ENCODE data around the gene APRT.

APRT gene, protein sequence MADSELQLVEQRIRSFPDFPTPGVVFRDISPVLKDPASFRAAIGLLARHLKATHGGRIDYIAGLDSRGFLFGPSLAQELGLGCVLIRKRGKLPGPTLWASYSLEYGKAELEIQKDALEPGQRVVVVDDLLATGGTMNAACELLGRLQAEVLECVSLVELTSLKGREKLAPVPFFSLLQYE

DNA sequence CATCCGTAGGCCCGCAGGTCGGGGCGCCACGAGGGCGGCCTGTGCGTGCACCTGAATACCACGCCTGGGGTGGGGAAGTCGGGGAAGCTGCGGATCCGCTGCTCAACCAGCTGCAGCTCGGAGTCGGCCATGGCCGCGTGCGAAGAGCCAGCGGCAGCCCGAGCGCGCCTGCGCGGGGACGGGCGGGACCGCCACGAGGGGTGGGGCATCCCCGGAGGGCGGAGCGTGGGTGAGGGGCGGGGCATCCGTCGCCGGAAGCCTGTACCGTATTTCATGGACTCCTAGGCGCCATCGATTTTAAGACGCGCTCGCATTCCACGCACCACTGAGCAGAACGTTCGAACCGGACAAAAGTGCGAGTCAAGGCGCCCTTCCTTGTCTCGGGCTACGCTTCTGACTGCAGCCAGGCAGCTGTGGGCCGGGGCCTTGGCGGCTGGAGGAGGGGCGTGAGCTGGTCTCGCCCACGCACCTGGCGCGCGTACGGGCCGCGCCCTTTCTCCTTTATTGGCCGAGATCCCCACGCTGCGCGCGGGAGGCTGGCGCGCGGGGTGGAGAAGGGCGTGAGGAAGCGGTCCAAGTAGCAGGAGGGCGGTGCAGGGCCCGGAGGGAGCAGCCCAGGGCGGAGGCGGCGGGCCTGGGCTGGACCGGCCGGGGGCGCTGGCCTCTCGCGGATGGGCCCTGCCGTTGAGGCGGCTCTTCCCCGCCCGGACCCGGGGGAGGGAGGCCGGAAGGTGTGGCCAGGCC, at the start of gene APRT:
APRT (minus strand) TSS at position 160 of the 744 bp plus-strand sequence; CDS start at position 131, 29 bp downstream.
- peak; percentile 99 for DNase-seq (ENCODE audit: low spot score)

DNA sequence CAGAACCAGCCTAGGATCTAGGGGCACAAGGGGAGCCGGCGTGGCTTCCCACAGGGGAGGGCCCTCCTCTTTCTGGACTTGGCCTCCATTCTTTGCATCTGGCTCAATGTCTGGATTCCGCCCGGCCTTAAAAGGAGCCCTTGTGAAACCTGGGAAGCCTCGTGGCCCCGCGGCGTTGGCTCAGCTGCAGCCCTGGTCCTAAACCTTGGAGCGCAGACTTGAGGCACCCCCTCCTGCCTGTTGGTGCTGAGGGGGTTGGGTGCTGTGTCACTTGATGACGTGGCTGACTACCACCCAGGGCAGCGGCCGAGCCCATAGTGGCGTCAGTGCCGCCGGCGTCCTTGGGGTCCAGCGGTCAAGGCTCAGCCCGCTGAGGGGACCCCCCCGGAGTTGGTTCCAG, 49.6 kb upstream of the APRT start:
- DNase-seq (ENCODE audit: low spot score), result no peak

DNA sequence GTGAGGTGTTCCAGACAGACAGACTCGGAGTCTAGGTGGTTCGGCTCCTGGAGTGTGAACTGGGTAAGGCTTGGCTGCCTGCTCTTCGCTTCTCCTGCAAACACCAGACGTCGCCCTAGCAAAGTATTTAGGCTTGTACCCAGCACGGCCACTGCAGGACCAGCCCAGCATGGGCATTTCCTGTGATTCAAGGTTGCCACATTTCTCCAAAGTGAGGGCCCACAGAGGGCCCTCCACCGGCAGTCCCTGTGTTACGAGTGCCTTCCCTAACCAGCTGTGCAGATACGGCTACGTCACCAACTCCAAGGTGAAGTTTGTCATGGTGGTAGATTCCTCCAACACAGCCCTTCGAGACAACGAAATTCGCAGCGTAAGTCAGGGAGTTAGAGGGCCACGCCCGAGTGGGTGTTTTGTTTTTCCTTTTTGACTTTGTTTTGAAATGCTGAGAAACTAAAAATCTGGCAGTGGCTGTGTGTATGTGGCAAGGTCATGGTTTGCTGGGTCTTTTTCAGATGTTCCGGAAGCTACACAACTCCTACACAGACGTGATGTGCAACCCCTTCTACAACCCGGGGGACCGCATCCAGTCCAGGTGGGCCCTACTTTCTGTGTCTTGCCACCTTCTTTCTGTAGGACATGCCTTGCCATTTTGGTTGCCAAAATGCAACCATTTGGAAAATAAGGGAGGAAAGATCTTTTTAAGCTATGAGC, 47.8 kb upstream of the APRT start:
- DNase-seq (ENCODE audit: low spot score), result no peak

DNA sequence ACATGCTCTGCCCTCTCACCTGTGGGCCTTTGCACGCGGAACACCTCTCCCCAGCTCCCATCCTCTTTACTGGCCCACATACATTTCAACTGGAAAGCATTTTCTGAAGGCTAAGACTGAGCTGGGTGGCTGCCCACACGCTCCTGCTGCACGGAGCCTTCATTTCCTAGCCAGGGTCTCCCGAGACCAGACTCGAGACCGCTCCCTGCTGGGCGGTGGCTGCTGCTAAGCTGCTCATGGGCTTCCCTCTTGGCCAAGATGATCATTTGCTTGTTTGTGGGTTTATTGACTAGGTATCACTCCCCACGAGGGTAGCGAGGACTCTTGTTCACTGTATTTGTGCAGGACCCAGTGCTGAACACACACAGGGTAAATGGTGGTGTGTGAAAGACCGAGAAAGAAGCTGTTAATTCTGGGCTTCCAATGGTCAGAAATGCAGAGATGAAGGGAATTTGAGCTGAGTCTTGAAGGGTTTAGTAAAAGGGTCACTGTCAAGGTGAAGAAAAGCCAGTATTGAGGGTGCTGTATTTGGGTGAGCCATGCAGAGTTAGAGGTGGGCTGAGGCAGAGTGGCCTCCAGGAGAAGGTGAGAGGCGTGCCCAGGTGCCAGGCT, 46.1 kb upstream of the APRT start:
- no peak for DNase-seq (ENCODE audit: low spot score)

DNA sequence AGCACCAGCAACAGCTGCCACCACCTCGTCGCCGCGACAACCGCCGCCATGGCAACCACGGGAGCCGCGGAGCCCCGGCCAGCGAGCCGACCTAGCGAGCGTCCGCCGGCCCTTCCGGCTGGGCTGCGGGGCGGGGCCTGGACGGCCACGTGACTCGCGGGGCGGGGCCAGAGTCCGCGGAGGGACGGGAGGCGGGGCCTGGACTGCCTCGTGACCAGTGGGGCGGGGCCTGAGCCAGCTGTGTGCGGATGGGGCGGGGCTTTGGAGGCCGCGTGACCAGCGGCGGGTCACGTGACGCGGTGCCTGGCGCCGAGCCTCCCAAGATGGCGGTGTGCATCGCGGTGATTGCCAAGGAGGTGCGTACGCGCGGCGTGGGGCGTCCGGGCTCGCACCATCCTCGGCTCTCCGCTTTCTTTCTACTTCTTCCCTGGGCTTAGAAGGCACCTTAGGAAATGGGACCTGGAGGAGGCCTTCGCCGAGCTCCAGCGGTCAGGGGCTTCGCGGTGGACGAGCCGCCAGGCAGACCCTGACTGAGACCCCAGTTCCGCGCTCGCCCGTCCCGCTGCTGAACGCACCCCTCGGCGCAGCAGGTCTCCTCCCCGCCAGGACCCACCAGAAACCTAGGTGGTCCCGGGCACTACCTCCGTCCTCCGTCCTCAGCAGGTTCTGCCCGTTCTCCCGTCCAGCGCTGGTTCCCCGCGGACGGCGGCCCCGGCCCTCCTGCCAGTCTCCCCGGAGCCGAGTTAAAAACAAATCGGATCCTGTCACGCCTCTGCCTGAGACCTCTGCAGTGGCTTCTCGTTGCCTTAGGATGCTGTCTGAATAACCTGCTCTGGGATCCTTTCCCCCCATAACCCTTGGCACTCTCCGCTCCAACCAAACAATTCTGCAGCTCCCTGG, 45.4 kb upstream of the APRT start, which contains the start of the genes GALNS and TRAPPC2L:
GALNS (minus strand) TSS at position 120 of the 900 bp plus-strand sequence; CDS start at position 50, 70 bp downstream.
TRAPPC2L (plus strand) TSS at position 300 of the 900 bp plus-strand sequence; CDS start at position 324, 24 bp downstream.
- peak; percentile 100 for DNase-seq (ENCODE audit: low spot score)

DNA sequence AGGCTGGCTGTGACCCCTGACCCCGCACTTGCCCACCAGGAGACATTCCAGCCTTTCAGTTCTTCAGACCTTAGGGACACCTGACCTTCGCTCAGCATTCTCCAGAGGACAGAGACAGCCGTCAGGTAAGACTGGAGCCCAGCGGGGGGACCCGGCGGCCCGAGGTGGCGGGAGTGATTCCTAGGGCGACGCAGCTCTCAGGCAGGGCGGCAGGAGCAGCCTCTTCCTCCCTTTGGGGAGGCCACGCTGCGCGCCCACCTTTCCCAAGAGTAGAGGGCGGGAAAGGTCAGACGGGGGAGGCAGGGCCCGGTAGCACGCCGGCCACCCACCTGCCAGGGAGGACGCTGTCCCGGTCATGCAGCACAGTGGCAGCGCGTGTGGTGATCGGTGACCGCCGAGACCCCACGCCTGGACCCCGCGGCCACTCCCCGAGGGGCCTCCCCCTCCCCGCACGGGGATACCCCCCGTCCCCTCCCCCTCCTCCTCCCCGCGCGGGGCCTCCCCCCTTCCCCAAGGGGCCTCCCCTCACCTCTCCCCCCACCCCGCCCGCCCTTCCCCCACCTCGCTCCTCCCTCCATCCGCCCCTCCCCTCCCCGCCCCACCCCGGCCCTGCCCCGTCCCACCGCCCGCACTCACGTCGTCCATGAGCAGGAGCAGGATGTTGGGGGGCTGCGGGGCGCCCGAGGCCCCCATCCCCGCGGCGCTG, 44.5 kb upstream of the APRT start:
- no peak for DNase-seq (ENCODE audit: low spot score)

DNA sequence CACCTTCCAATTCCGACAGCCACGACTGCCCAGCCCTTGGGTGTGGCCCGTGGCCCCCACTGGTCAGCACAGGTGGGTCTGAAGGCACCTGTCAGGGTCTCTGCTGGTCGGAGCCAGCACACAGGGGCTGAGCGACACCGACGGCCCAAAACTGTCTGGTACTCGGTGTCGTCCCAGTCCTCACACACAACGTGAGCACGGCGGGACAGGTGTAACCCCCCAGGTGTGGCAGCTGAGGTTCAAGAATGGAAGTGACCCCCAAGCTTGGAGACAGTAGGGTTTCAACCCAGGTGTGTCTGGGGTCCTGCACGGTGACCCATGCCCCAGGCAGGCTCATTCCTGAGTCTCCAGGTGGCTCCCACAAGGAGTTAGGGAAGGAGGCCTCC, 44.0 kb upstream of the APRT start:
- no peak for DNase-seq (ENCODE audit: low spot score)

DNA sequence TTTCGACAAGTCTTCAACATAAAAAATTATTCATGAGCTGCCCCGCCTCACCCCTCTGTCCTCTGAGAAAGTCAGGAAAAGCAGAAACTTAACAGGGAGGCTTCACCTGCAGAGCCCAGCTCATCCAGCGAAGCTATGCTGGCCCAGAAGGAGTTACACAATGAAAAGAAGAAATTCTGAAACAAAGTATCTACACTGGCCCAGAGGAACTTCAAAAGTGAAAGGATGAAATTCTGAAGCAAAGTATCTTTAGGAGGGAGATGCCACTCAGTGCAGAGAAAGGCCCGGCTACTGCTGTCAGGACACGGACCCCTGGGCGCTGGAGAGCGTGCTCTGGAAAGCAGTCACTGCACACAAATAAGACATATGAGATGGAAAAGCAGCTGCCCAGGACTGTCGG, 43.4 kb upstream of the APRT start:
- DNase-seq (ENCODE audit: low spot score), result no peak

DNA sequence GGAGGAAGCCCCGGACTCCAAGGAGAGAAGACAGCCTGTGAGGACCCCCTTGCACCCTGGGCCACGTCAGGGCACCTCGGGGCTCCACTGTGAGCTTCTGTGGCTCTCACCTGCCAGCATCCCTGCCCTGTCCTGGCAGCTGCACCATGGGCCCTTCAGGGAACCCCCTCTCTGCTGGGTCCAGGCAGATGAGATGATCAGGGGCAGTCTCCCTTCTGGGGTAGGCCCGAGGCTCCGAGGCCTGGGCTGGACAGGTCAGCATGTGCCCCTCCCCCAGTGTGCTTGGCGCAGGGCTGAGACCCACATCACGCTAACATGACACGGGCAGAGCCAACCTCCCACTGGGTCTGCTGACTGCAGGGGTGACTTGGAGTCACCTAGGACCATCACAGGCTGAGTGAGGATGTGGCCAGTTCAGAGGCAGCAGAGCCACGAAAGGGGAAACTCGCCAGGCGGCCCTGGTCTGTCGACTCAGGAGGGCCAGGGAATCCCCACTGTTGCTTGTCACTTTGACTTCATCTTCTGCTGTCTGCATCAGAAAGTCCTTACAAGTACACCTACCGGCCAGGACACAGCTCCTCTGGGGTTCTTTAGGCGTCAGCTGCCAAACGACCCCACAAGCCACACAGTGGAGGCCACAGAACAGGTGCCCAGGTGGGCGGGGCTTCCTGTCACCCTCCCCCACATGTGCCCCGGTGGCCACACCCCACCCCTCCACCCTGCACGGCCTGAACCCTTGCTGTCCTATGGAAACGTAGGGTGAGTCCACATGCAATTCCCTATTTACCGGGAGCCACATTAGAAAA, 42.8 kb upstream of the APRT start:
- DNase-seq (ENCODE audit: low spot score), result no peak

DNA sequence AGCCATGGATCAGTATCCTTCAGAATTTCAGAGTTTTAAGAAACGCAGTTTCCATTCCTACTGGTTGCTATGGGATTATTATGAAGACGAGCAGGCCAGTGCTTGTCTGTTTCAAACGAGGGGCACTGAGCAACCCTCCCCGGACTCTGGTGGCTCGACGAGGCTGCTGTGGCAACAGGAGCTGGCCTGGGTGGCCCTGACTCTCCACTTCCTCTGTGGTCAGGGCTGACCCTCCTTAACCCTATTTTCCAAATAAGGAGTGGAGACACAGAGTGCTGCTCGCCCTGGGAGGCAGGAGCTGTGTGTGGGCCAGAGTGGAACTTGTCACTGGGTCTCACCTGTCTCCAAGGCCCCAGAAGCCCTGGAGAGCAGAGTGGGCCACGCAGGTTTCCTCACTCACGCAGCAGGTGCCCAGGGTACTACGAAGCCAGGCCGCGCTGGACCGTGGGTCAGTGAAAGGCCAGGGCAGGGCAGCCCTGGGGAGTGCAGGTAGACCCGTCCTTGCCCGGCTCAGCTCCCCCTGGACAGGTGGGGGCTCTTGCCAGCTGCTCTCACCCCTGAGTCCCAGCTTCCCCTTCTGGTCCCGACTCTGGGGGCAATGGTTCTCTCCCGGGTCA, 41.7 kb upstream of the APRT start:
- no peak for DNase-seq (ENCODE audit: low spot score)

DNA sequence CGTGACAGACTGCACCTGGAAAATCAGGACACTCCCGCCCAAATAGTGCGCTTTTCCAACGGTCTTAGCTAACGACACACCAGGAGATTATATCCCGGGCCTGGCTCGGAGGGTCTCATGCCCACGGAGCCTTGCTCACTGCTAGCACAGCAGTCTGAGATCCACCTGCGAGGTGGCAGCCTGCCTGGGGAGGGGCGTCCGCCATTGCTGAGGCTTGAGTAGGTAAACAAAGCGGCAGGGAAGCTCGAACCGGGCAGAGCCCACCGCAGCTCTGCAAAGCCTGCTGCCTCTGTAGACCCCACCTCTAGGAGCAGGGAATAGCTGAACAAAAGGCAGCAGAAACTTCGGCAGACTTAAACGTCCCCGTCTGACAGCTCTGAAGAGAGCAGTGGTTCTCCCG, 39.9 kb upstream of the APRT start:
- no peak for DNase-seq (ENCODE audit: low spot score)

DNA sequence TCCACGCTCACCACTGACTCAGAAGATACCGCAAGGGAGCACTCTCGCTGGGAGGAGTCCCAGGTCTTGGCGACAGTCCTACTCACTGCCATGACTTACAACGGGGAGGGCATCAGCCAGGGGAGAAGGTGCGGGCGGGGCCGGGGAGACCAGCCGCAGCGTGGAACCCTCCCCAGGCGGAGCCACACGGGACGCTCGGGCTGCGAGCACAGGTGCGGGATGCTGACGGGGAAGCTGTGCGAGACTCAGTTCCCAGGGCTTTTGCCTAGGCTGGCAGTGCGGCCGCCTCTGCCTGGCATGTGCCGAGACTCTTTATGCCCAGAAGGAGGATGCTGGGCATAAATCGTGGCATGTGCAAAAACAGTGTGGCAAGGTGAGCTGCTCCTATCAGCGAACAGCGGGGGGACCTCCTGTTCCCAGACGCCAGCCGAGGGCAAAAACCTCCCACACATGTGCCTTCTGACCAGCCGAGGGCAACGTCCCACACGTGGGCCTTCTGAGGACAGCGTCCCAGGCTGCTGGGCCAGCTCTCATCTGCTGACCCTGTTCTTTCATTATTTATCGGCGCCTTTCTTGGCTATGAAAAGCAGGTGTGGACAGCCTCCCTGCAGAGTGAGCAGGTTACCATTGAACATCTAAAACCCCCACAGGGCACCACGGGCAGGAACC, 38.9 kb upstream of the APRT start:
- no peak for DNase-seq (ENCODE audit: low spot score)

DNA sequence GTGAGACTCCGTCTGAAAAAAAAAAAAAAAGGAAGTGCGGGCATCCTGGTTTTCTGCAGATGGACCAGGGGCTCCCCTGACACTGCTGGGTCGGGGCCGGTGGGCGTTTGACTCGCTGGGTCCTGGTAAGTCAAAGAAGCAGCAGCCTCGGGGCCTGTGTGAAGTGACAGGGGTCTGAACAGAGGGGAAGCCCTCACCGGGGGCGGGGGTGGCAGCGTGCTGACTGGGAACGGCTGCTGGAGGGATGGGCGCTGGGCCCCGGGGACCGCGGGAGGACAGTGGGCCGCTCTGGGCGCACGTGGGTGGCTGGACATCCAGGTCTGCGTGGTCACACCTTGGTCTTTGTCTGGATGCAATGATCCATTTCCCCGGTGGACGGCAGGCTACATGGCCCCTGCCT, 36.8 kb upstream of the APRT start:
- no peak for DNase-seq (ENCODE audit: low spot score)

DNA sequence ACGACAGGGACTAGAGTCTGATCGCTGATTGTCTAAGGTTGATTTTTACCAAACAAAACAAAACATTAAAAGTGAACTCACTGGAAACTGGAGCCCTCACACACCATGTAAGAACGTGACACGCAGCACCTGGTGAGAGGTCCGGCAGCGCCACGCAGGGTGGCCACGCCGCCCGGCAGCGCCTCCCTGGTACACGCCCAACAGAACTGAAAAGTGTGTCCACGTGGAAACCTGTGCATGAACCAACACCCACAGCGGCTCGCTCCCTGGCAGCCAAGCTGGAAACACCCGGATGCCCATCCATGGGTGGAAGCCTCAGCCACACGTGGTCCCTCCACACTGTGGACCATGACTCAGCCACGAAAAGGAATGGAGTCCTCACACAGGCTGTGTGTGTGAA, 35.9 kb upstream of the APRT start:
- DNase-seq (ENCODE audit: low spot score), result no peak

DNA sequence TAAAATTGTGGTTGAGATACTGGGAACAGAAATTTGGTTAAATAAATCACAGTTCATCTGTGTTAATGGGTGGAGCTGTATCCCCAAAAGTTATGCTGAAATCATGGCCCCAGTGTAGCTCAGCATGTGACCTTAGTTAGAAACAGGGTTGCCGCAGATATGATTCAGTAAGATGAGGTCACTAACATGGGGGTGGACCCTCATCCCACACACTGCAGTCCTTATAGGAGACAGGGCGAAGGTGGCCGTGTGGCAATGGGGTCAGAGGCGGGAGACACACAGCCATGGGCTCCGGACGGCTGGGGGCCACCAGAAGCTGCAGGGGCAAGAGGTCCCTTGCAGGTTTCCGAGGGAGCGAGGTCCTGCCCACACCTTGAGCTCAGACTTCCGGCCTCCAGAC, 34.4 kb upstream of the APRT start:
- DNase-seq (ENCODE audit: low spot score), result no peak

DNA sequence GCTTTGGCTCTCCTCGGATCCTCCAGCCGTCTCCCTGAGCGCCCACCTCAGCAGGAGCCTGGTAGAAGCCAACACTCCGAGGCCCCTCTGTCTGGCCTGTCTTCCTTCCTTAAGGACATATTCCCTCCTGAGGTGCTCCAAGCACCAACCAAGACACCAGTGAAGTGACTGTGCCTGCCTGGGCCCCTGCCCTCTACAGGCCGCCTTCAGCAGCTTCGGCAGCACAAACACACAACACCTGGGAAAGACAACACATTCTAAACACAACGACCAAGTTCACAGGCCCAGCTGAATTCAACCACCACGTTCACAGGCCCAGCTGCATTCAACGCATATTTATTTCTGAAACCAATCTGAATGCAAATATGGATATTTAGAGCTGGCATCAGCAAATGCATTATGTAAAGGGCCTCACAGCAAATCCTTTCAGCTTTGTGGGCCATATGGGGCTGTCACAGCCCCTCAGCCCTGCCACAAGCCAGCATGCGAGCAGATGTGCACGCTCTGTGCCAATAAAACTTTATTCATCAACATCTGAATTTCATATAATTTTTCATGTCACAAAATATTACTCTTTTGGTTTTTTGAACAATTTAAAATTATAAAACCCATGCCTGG, 32.8 kb upstream of the APRT start:
- no peak for DNase-seq (ENCODE audit: low spot score)

DNA sequence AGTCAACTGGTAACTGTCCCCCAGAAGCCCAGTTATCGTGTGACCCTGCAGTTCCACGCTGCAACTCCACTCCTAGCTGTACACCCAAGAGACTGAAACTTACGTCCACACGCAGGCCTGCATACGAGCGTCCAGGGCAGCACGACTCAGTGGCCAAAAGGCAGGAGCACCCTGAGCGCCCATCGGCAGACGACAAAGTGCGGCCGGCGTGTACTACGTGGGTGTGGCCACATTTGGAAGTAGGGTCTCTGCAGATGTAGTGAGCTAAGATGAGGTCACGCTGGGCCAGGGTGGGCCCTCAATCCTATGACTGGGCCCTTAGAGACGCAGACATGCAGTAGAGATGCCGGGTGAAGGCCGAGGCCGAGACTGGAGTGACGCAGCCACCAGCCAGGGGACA, 31.5 kb upstream of the APRT start:
- no peak for DNase-seq (ENCODE audit: low spot score)

DNA sequence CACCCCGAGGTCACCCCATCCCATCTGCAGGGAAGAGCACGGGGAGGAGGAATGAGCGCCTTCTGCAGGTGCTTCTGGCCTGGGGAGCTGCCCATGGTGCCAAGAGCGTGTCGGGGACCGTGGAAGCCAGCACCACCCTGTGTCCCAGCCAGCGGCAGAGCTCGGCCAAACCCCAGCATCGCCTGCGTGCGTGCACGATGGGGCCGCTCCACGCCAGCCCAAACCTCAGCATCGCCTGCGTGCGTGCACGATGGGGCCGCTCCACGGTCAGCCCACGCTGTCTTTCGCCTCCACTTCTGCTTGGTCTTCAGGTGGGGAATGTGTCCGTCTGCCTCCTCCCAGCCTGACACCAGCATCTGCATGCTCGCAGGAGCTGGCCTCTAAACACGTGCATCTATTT, 31.1 kb upstream of the APRT start:
- DNase-seq (ENCODE audit: low spot score), result no peak

DNA sequence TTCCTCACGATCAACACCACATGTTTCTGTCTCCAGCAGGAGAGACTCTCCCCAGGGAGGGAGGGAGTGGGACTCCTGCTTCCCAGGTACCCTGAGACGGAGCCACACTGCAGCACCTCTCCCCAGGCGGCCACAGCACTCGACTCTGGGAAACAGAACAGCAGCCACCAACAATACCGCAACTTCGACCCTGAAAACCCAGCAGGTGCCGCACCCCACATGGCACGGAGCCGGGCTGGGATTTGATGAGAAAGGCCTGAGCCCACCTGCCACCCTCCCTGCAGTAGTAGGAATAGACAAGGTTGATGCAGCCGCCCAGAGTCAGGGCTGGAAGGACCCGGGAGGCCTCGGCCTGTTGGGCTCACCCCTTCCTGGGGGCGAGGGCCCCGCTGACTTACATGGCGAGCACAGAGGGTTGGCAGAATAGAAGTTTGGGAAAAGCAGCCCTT, 30.6 kb upstream of the APRT start:
- no peak for DNase-seq (ENCODE audit: low spot score)
